ENCODE results near the gene SLC40A1. TPM values are rescaled to one million over a fixed set of nuclear protein-coding genes. Genes with fewer than 3 reads are reported as not detected.

SLC40A1 gene
- total RNA-seq, 1 experiment from 2014 or later: not detected

- H3K4me1 ChIP-seq (ENCODE audit: insufficient read depth, low read length): no peaks in the 10 kb centered on the region
- H2BK12ac ChIP-seq (ENCODE audit: insufficient read length, low read depth, low read length): no peak overlapping the region
- H3K14ac ChIP-seq (ENCODE audit: insufficient read depth, low read length): no peak overlapping the region
- H3T11ph ChIP-seq (ENCODE audit: low read length): no peak overlapping the region
- no peaks in the 10 kb centered on the region for H3K79me1 ChIP-seq (ENCODE audit: insufficient read depth, low read depth, low read length, poor library complexity, severe bottlenecking)
- H3K56ac ChIP-seq (ENCODE audit: insufficient read length, low read depth, low read length): no peak overlapping the region
- H2AK5ac ChIP-seq (ENCODE audit: insufficient read length, low read length): no peak overlapping the region
- H3K27ac ChIP-seq (ENCODE audit: insufficient read length, low read depth, low read length): no peak overlapping the region
- H2AFZ ChIP-seq (ENCODE audit: low read length): no peak overlapping the region
- no peak overlapping the region for H2BK15ac ChIP-seq (ENCODE audit: low read depth, low read length)
- DNase-seq: no peak
- H3K27me3 ChIP-seq (ENCODE audit: insufficient read depth, low read length): no peaks in the 10 kb centered on the region
- WGBS (ENCODE audit: extremely low coverage, insufficient read length, low lambda C conversion rate): no CpG with 5 or more reads among the region's 1 CpG
- no peak overlapping the region for H3K18ac ChIP-seq (ENCODE audit: insufficient read length, low read depth, low read length)
- H3K79me2 ChIP-seq (ENCODE audit: insufficient read depth, low read length): no peaks in the 10 kb centered on the region
- no peaks in the 10 kb centered on the region for H3K23me2 ChIP-seq (ENCODE audit: insufficient read length, low read depth, low read length, poor library complexity, severe bottlenecking)
- TF ChIP-seq, protein P1, sequence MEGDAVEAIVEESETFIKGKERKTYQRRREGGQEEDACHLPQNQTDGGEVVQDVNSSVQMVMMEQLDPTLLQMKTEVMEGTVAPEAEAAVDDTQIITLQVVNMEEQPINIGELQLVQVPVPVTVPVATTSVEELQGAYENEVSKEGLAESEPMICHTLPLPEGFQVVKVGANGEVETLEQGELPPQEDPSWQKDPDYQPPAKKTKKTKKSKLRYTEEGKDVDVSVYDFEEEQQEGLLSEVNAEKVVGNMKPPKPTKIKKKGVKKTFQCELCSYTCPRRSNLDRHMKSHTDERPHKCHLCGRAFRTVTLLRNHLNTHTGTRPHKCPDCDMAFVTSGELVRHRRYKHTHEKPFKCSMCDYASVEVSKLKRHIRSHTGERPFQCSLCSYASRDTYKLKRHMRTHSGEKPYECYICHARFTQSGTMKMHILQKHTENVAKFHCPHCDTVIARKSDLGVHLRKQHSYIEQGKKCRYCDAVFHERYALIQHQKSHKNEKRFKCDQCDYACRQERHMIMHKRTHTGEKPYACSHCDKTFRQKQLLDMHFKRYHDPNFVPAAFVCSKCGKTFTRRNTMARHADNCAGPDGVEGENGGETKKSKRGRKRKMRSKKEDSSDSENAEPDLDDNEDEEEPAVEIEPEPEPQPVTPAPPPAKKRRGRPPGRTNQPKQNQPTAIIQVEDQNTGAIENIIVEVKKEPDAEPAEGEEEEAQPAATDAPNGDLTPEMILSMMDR (conservative IDR thresholded peaks at IDR 0.05): no peak
- no peaks in the 10 kb centered on the region for H4K20me1 ChIP-seq (ENCODE audit: control insufficient read depth, insufficient read depth, insufficient read length)
- no peak overlapping the region for H3K4ac ChIP-seq (ENCODE audit: low read depth, low read length)
- no peak overlapping the region for H2BK20ac ChIP-seq (ENCODE audit: low read depth, low read length, poor library complexity, severe bottlenecking)
- H3K9me3 ChIP-seq (ENCODE audit: control insufficient read depth, low read depth, low read length): no peaks in the 10 kb centered on the region
- no peak overlapping the region for H3K4me3 Mint-ChIP-seq
- no peaks in the 10 kb centered on the region for H3K36me3 Mint-ChIP-seq (ENCODE audit: insufficient read depth in 1 of 3, low read depth in 3 of 3)
- H3K27ac Mint-ChIP-seq: no peak overlapping the region
- H3K4me2 ChIP-seq (ENCODE audit: insufficient read depth, insufficient read length, low read length): no peak overlapping the region
- no peaks in the 10 kb centered on the region for H3K4me1 Mint-ChIP-seq
- H3K9ac ChIP-seq (ENCODE audit: extremely low read depth, insufficient read length, low read length): no peak overlapping the region
- H4K5ac ChIP-seq (ENCODE audit: insufficient read length, low read depth, low read length): no peak overlapping the region
- H3K9me3 Mint-ChIP-seq: no peaks in the 10 kb centered on the region
- H3K23ac ChIP-seq (ENCODE audit: insufficient read length, low read depth, low read length): no peak overlapping the region
- no peak overlapping the region for H4K8ac ChIP-seq (replicated peaks; ENCODE audit: insufficient read length, low read depth, low read length)
- no peak overlapping the region for H2BK120ac ChIP-seq (ENCODE audit: low read depth, low read length, poor library complexity, severe bottlenecking)
- peaks cover under 1% of the 10 kb centered on the region; the same call in 1 of the 2 replicates for H3K27me3 Mint-ChIP-seq (ENCODE audit: low read depth)
- no peak overlapping the region for H2BK5ac ChIP-seq (ENCODE audit: insufficient read length, low read length)
- H4K91ac ChIP-seq (ENCODE audit: insufficient read length, low read depth, low read length): no peak overlapping the region
Measured at GRCh38 chr2:189540551-189540950, 40.0 kb downstream of the SLC40A1 start.
